Brain microvascular endothelial cell (primary cell): ENCODE data around the gene TBCA.

Experiments
- DNase-seq: peaks from one replicate; pipeline ENCODE4 v3.0.0-alpha.2; 2020
- H3K27ac ChIP-seq: fragments of 250-450 bp; sonication (Bioruptor Pico); 2 replicates; pipeline ENCODE4 v1.5.1; 2020; ENCODE audit warnings: mild to moderate bottlenecking, moderate library complexity
- H3K27me3 ChIP-seq: fragments of 250-450 bp; sonication (Bioruptor Pico); replicated peaks from 2 replicates; pipeline ENCODE4 v1.5.1; 2020; ENCODE audit warnings: mild to moderate bottlenecking
- H3K36me3 ChIP-seq: fragments of 250-450 bp; sonication (Bioruptor Pico); replicated peaks from 2 replicates; pipeline ENCODE4 v1.5.1; 2020; ENCODE audit warnings: mild to moderate bottlenecking
- H3K4me3 ChIP-seq: 2 replicates; pipeline ENCODE4 v1.5.1; 2011; ENCODE audit warnings: low read depth, mild to moderate bottlenecking, control low read depth, low read length, moderate library complexity
- in situ Hi-C: cut with HindIII; loops from 2 replicates; pipeline ENCODE4 v1.10.0; 2017; ENCODE audit warnings: low sequenced_read_pairs, low pct_ligation_motif_present
- TF ChIP-seq, protein P1 (sequence below): IDR thresholded peaks from 2 replicates; pipeline ENCODE4 v1.5.1; 2011; ENCODE audit warnings: low read depth, mild to moderate bottlenecking, moderate library complexity, low read length, control low read depth, inconsistent platforms; ENCODE audit errors: missing control alignments

Gene TBCA

DNA sequence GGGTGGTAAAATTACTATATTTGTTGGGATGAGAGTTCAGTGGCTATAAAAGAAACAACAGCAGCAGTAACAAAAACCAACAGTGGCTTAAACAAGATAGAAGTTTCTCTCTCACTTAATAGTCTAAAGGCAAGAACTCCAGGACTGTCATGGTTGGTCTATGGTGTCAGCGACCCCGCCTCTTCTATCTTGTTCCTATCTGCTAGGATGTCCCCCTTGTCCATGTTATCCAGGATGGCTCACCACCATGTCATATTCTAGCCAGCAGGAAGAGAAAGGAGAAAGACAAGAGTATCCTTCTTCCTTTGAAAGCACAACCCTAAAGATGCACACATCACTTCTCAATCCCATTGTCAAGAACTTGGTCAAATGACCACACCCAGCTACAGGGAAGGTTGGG lies 126.4 kb downstream of the TBCA start:
- in situ Hi-C loops: no loop called here
- Histone ChIP-seq H3K36me3 (no peaks in the 10 kb centered on the region), H3K4me3 (no peak overlapping the region), H3K27ac (no peak overlapping the region), H3K27me3 (peaks cover 70% of the 10 kb centered on the region)
- TF ChIP-seq, protein P1, sequence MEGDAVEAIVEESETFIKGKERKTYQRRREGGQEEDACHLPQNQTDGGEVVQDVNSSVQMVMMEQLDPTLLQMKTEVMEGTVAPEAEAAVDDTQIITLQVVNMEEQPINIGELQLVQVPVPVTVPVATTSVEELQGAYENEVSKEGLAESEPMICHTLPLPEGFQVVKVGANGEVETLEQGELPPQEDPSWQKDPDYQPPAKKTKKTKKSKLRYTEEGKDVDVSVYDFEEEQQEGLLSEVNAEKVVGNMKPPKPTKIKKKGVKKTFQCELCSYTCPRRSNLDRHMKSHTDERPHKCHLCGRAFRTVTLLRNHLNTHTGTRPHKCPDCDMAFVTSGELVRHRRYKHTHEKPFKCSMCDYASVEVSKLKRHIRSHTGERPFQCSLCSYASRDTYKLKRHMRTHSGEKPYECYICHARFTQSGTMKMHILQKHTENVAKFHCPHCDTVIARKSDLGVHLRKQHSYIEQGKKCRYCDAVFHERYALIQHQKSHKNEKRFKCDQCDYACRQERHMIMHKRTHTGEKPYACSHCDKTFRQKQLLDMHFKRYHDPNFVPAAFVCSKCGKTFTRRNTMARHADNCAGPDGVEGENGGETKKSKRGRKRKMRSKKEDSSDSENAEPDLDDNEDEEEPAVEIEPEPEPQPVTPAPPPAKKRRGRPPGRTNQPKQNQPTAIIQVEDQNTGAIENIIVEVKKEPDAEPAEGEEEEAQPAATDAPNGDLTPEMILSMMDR: no peak
- DNase-seq: no peak

GRCh38 chr5:77645995-77646639 lies 130.0 kb downstream of the TBCA start:
- Histone ChIP-seq H3K27me3 (peaks cover 84% of the 10 kb centered on the region), H3K27ac (no peak overlapping the region), H3K4me3 (no peak overlapping the region), H3K36me3 (no peaks in the 10 kb centered on the region)
- TF ChIP-seq, protein P1: no peak
- DNase-seq: no peak
- in situ Hi-C loops: no loop called here

GRCh38 chr5:77645158-77645994 lies 130.8 kb downstream of the TBCA start:
- in situ Hi-C loops: no loop called here
- H3K27ac ChIP-seq: no peak overlapping the region

GRCh38 chr5:77644371-77645157 lies 131.6 kb downstream of the TBCA start:
- TF ChIP-seq, protein P1: no peak

More at GRCh38 chr5:77645158-77645994, 130.8 kb downstream of the TBCA start:
- TF ChIP-seq, protein P1: peak; percentile 31
- Histone ChIP-seq H3K4me3 (no peak overlapping the region), H3K27me3 (peaks cover 87% of the 10 kb centered on the region), H3K36me3 (no peaks in the 10 kb centered on the region)
- no peak for DNase-seq

GRCh38 chr5:77643654-77644370 lies 132.3 kb downstream of the TBCA start:
- H3K4me3 ChIP-seq: no peak overlapping the region
- no peak overlapping the region for H3K27ac ChIP-seq
- TF ChIP-seq, protein P1: no peak
- H3K27me3 ChIP-seq: peaks cover 89% of the 10 kb centered on the region
- in situ Hi-C loops: no loop called here
- DNase-seq: no peak
- no peaks in the 10 kb centered on the region for H3K36me3 ChIP-seq

More at GRCh38 chr5:77644371-77645157, 131.6 kb downstream of the TBCA start:
- in situ Hi-C loops: no loop called here
- no peaks in the 10 kb centered on the region for H3K36me3 ChIP-seq
- no peak overlapping the region for H3K4me3 ChIP-seq
- H3K27me3 ChIP-seq: peaks cover 87% of the 10 kb centered on the region
- H3K27ac ChIP-seq: no peak overlapping the region
- no peak for DNase-seq
